Iris pigment epithelial cell (primary cell): ENCODE results near the gene ZNF740.
"Not testable (repeated sequence)": the region's sequence is repeated elsewhere in the genome, so short reads cannot be mapped to it uniquely, and the experiment has no call there.

Experiments
- DNase-seq: peaks from one replicate; pipeline ENCODE4 v3.0.0-alpha.2; 2011; ENCODE audit warnings: low read depth

The ZNF740 gene, protein sequence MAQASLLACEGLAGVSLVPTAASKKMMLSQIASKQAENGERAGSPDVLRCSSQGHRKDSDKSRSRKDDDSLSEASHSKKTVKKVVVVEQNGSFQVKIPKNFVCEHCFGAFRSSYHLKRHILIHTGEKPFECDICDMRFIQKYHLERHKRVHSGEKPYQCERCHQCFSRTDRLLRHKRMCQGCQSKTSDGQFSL

DNA sequence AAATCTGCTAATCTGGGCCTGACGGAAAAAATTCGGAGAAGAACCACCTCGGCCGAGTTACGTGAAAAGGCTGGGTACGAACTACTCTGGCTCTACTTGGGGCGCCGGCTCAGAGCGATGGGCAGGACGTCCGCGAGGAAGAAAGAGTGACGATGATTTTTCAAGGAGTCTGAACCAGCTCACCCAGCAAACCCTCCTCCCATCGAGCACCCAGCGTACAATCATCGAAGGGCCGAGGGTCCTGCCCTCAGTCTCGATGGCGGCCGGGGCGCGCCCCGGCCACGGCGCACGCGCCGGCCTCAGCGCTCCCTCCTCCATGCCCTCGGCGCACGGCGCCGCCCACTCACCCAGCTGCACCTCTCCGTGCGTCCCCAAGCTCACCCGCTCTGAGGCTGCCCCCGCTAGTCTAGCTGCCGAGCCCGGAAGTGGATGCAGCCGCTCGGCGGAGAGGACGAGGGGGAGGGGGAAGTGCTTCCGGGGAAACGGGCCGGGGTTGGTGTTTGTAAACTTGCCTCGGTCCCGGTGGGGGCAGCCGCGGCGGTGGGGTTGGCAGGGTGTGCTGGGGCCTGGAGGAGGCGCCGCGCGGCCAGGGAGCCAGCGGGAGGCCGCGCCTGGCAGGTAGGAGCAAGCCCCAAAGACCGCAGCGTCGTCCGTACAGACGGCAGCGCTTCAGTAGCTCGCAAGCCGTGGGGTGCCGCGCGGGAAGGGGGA is at the start of gene ZNF740, which contains the start of gene CSAD:
TSS of gene ZNF740 (plus strand) at position 503 of the 711 bp plus-strand sequence. CDS start 1,262 bp downstream, outside the sequence.
TSS of gene CSAD (minus strand) at position 706 of the 711 bp plus-strand sequence. CDS start 7,455 bp downstream, outside the sequence.
- DNase-seq, result peak; percentile 98

GRCh38 chr12:53131844-53132243 is 48.7 kb upstream of the ZNF740 start:
- DNase-seq, result no peak

GRCh38 chr12:53133722-53134121 is 46.8 kb upstream of the ZNF740 start:
- no peak for DNase-seq

GRCh38 chr12:53143355-53143754 is 37.2 kb upstream of the ZNF740 start:
- no peak for DNase-seq

GRCh38 chr12:53145383-53146260 is 34.9 kb upstream of the ZNF740 start:
- no peak for DNase-seq

- no peak for DNase-seq
Measured at GRCh38 chr12:53147181-53147580, 33.3 kb upstream of the ZNF740 start.

DNA sequence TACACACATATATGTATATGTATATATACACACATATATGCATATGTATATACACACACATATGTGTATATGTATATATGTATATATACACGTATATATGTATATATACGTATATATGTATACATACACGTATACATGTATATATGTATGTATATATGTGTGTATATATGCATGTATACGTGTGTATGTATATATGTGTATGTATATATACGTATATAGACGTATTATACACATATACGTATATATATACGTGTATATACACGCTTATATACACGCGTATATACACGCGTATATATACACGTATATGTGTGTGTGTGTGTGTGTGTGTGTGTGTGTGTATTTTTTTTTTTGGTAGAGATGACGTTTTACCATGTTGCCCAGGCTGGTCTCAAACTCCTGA is 32.9 kb upstream of the ZNF740 start:
- DNase-seq, result no peak

GRCh38 chr12:53151039-53151438 is 29.5 kb upstream of the ZNF740 start:
- DNase-seq, result no peak

DNA sequence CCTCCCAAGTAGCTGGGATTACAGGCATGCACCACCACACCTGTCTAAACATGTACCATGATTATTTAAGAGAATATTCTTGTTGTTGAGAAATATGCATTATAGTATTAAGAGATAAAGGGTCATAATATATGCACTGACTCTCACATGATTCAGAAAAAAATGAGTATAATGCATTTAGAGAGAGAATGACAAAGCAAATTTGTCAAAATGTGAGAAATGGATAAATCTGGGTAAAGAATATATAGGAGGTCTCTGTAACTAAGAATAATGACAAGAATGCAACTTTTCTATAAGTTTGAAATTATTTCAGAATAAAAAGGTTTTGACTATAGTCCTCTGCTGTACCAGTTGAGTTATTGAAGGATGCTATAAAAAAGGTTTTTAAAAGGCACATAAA is 28.1 kb upstream of the ZNF740 start:
- no peak for DNase-seq

- peak; percentile 66 for DNase-seq
Measured at GRCh38 chr12:53159195-53159839, 21.2 kb upstream of the ZNF740 start.

GRCh38 chr12:53160000-53160399 is 20.5 kb upstream of the ZNF740 start:
- DNase-seq, result no peak

DNA sequence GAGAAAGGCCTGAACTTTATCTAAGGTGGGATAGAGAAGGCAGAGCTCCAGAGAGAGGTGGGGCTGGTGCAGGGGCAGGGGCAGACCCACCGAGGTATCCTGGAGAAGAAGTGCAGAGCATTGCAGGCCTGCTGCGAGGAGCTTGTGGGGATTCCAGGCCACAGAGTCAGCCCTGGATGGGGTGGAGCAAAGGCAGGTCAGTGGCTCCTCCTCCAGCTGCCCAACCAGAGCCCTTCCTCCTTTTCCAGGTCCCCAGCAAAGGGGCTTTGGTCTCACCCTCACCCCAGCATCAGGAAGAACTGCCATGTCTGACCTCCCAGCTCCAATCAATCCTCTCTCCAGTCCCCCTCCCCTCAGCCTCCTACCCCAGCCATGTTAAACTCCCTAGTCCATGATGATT is 19.8 kb upstream of the ZNF740 start:
- no peak for DNase-seq

- DNase-seq, result no peak
Measured at GRCh38 chr12:53161119-53161911, 19.2 kb upstream of the ZNF740 start.

- not testable (repeated sequence) for DNase-seq
Measured at GRCh38 chr12:53163008-53163407, 17.5 kb upstream of the ZNF740 start.

DNA sequence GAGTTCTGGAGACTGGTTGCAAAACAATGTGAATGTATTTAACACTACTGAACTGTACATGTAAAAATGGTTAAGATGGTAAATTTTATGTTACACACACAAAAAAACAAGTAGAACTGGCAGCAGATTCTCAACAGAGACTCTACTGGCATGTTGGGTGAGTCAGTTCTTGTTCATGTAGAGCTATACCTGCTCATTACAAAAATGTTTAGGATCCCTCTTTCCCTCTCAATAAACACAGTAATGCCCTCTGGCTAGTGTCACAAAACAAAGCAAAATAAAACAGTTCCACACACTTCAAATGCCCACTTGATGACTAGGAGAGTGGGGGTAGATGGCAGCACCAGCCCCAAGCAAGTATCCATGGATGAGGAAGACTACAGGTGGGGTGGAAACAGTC is 13.7 kb upstream of the ZNF740 start:
- no peak for DNase-seq

DNA sequence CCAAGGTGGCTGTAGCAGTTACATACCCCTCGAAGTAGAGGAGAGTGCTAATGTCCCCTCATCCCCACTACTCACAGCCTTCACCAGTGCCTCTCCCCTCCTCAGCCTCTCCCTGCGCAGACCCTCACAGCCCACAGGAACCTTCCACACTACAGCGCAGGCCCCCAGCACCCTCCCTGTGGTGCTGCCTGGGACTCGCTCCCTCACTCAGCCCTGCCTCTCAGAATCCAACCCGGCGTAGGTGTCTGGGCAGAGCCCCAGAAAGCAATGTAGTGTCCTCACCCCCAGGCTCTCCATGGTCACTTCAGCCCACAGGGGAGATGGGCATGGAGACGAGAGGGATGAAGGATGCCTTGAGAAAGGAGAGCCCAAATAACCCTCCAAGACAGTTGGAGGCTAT is 10.9 kb upstream of the ZNF740 start:
- no peak for DNase-seq

DNA sequence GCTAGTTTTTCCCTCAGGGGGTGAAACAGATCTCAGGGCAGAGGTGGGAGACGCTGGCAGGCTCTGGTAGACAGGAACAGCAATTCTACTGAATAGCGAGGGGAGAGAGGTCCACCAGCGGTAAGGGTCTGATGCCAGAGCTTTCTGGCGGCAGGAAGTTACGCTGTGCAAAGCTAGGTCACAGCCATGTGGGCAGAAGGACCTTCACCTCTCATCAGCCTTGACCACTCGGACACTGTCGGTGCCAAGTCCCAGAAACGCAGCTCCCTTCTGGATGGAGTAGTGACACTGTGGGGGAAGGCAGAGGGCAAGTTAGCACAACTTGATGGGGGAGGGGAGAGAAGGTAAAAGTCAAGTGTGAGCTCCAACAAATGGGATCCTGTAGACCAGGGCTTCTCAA is 10.3 kb upstream of the ZNF740 start:
- no peak for DNase-seq

DNA sequence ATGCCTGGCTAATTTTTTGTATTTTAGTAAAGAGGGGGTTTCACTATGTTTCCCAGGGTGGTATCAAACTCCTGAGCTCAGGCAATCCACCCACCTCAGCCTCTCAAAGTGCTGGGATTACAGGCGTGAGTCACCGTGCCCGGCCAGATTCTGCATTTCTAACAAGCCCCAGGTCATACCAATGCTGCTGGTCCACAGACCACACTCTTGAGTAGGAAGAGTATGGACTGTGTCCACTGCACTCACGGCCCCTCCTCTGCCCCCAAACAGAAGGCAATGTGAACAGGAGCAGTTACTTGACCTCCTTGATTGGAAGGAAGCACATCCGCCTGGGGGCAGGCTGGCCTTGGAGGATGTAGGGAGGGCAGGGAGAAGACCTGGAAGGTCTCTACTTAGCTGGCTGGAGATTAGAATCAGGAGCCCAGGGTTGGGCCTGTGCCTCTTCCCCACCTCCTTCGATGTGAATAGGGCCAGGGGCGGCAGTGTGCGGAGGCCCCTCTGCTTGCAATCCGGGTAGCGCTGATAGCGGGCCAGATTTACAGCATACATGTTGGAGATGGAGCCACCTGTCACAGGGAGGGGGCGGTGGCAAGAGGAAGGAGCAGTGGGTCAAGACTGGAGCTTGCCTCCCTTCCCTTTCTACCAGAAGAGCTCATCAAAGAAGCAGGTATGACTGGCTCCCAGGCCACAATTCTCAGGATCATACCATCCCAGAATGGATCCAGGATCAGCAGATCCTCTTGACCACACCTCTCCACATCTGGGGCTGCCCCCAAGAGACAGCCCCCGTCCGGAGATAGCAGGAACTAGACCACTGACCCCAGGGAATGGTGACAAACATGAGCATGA is 9.4 kb upstream of the ZNF740 start:
- peak; percentile 21 for DNase-seq

DNA sequence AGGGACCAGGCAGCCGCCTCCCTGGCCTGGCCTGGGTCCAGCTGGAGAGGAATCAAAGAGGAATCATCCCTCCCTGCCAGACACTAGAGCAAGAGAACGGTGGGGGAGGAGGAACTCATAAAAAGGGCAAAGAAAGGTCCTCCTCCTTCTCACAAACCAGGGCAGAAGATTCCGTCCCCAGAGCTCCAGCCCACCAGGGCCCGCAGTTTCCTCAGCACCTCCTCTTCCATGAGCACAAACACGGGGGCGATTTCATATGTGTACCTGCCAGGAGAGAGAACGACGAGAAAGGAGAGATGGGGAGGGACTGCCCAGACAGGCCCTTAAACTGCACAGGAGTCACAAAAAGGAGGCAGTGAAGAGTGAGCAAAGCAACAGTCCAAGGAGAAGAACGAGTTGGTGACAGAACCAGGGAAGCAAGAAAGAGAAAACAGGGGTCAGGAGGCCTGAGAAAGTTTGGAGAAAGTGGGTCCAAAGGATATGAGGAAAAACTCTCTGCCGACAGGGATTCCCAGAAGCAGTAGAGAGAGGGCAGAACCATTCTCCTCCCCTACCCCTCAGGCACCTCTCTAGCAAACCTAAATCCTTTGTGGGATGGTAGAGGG is 8.7 kb upstream of the ZNF740 start:
- peak; percentile 23 for DNase-seq

GRCh38 chr12:53172352-53172751 is 8.2 kb upstream of the ZNF740 start:
- peak; percentile 51 for DNase-seq
